NCI-H510A treated with DMSO at 0.1 percent for 48 hours (cell line): ENCODE results near the gene PPP1R36.
A peak's percentile ranks its signal among the peaks of the same experiment; 100 is the strongest.
"Not testable (repeated sequence)": the region's sequence is repeated elsewhere in the genome, so short reads cannot be mapped to it uniquely, and the experiment has no call there.

Experiments
- DNase-seq: peaks from one replicate; lab custom pipeline; 2025; lab: John Stamatoyannopoulos, UW

PPP1R36 gene

DNA sequence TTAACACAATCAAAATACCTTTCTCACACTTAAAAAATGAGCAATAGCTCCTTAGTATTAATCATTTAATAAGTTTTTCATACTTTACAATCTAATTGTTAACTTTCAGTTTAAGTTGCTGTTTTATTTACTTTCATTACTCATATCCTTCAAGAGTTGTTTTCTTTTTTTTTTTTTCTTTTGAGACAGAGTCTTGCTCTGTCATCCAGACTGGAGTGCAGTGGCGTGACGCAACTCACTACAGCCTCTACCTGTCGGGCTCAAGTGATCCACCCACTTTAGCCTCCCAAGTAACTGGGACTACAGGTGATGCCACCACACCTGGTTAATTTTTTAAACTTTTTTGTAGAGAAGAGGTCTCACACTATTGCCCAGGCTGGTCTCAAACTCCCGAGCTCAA is 29.1 kb upstream of the PPP1R36 start:
- no peak for DNase-seq

DNA sequence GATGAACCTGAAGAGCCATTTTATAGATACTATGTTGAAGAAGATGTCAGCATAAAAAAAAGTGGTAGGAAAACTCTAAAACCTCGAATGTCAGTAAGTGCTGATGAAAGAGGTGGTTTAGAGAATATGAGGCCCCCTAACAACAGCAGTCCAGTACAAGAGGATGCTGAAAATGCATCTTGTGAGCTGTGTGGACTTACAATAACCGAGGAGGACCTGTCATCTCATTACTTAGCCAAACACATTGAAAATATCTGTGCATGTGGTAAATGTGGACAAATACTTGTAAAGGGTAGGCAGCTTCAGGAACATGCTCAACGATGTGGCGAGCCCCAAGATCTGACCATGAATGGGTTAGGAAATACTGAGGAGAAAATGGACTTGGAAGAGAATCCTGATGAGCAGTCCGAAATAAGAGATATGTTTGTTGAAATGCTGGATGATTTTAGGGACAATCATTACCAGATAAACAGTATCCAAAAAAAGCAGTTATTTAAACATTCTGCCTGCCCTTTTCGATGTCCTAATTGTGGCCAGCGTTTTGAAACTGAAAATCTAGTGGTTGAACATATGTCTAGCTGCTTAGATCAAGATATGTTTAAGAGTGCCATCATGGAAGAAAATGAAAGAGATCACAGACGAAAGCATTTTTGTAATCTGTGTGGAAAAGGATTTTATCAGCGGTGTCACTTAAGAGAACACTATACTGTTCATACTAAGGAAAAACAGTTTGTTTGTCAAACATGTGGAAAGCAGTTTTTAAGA is 27.0 kb upstream of the PPP1R36 start:
- DNase-seq, result no peak

DNA sequence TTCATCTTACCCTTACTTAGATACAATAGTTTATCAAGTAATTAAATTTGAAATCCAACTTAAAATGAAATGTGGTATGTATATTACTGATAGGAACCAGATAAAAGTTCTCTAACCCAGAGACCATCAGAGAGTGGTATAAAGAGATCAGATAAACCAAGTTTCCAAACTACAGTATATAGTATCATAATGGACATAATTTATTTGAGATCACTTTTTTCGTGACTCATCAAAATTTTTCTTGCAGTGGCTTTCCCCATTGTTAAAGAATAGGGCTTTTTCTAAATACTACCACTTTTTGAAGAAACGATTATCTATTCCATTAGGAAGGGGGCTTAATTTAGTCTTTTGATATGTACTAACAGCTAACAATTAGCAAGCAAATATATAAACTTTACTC is 24.4 kb upstream of the PPP1R36 start:
- DNase-seq, result no peak

DNA sequence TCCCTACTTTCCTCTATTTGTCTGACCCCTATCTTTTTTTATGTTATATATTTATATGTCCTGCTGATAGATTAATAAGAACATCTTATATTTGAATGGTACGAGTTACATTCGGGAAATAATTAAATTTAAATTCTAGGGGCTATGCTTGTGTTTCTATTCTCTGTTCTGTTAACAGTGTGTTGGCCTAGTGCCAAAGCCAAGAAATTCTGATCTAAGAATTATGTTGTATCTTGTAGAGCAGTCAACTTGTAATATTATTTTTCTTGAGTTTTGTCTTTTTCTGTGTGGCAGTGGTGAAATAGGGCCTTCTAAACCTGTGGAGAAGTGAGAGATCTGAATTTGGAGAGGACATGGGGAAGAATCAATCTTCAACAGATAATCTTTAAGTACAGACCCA is 18.2 kb upstream of the PPP1R36 start:
- no peak for DNase-seq

DNA sequence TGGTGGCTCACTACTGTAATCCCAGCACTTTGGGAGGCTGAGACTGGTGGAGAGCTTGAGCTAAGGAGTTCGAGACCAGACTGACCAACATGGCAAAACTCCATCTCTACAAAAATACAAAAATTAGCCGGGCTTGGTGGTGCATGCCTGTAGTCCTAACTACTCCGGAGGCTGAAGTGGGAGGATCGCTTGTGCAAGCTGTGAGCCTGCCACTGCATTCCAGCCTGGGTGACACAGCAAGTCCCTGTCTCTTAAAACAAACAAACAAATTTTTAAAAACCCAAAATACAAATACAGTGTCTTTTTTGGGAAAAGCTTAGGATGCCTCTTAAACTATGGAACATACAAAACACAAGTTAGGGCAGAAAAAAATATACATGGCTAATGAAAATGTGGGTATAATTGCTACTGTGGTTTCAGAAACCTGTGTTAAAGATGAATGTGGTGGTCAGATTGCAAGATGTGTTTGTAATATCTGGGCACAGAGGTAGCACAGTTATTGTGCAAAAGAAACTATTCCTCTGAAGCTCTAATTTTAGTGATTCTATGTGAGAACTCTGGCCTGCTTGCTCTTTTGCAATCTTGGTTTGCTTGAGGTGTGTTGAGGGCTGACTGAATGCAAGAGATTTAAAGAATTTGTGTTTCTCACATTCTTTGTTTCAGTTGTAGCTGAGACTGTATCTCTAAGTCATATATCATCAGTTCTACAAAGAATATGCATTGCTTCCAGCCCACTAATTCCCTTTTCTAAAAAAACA is 13.1 kb upstream of the PPP1R36 start:
- no peak for DNase-seq

DNA sequence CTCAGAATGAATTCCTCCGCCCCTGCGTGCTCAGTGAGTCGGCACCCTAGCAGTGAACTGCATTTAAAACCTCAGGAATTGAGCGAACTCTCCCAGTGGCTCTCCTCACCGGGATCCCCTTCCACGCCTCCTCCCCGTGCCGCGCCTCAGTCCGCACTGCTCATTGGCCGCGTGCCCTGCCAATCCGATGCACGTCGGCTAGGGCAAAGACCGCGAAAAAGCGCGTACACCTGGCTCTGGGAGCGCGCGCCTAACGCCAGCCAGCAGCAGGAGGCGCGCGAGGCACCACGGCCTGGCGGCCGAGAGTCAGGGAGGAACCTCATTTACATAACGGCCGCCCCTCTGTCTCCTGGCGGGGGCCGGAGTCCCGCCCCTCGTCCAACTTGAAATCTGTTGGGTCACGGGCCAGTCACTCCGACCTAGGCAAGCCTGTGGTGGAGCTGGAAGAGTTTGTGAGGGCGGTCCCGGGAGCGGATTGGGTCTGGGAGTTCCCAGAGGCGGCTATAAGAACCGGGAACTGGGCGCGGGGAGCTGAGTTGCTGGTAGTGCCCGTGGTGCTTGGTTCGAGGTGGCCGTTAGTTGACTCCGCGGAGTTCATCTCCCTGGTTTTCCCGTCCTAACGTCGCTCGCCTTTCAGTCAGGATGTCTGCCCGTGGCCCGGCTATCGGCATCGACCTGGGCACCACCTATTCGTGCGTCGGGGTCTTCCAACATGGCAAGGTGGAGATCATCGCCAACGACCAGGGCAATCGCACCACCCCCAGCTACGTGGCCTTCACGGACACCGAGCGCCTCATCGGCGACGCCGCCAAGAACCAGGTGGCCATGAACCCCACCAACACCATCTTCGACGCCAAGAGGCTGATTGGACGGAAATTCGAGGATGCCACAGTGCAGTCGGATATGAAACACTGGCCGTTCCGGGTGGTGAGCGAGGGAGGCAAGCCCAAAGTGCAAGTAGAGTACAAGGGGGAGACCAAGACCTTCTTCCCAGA is 9.3 kb upstream of the PPP1R36 start, which contains the start of gene HSPA2:
Gene HSPA2 (plus strand): TSS at position 534 of the 995 bp plus-strand sequence. CDS start 109 bp downstream, at position 643.
- DNase-seq, result peak; percentile 99

DNA sequence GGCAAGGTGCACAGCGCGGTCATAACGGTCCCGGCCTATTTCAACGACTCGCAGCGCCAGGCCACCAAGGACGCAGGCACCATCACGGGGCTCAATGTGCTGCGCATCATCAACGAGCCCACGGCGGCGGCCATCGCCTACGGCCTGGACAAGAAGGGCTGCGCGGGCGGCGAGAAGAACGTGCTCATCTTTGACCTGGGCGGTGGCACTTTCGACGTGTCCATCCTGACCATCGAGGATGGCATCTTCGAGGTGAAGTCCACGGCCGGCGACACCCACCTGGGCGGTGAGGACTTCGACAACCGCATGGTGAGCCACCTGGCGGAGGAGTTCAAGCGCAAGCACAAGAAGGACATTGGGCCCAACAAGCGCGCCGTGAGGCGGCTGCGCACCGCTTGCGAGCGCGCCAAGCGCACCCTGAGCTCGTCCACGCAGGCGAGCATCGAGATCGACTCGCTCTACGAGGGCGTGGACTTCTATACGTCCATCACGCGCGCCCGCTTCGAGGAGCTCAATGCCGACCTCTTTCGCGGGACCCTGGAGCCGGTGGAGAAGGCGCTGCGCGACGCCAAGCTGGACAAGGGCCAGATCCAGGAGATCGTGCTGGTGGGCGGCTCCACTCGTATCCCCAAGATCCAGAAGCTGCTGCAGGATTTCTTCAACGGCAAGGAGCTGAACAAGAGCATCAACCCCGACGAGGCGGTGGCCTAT is 8.3 kb upstream of the PPP1R36 start:
- DNase-seq, result peak; percentile 83

DNA sequence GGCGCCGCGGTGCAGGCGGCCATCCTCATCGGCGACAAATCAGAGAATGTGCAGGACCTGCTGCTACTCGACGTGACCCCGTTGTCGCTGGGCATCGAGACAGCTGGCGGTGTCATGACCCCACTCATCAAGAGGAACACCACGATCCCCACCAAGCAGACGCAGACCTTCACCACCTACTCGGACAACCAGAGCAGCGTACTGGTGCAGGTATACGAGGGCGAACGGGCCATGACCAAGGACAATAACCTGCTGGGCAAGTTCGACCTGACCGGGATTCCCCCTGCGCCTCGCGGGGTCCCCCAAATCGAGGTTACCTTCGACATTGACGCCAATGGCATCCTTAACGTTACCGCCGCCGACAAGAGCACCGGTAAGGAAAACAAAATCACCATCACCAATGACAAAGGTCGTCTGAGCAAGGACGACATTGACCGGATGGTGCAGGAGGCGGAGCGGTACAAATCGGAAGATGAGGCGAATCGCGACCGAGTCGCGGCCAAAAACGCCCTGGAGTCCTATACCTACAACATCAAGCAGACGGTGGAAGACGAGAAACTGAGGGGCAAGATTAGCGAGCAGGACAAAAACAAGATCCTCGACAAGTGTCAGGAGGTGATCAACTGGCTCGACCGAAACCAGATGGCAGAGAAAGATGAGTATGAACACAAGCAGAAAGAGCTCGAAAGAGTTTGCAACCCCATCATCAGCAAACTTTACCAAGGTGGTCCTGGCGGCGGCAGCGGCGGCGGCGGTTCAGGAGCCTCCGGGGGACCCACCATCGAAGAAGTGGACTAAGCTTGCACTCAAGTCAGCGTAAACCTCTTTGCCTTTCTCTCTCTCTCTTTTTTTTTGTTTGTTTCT is 7.6 kb upstream of the PPP1R36 start:
- peak; percentile 26 for DNase-seq

DNA sequence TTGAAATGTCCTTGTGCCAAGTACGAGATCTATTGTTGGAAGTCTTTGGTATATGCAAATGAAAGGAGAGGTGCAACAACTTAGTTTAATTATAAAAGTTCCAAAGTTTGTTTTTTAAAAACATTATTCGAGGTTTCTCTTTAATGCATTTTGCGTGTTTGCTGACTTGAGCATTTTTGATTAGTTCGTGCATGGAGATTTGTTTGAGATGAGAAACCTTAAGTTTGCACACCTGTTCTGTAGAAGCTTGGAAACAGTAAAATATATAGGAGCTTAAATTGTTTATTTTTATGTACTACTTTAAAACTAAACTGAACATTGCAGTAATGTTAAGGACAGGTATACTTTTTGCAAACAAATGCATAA is 6.9 kb upstream of the PPP1R36 start:
- no peak for DNase-seq

DNA sequence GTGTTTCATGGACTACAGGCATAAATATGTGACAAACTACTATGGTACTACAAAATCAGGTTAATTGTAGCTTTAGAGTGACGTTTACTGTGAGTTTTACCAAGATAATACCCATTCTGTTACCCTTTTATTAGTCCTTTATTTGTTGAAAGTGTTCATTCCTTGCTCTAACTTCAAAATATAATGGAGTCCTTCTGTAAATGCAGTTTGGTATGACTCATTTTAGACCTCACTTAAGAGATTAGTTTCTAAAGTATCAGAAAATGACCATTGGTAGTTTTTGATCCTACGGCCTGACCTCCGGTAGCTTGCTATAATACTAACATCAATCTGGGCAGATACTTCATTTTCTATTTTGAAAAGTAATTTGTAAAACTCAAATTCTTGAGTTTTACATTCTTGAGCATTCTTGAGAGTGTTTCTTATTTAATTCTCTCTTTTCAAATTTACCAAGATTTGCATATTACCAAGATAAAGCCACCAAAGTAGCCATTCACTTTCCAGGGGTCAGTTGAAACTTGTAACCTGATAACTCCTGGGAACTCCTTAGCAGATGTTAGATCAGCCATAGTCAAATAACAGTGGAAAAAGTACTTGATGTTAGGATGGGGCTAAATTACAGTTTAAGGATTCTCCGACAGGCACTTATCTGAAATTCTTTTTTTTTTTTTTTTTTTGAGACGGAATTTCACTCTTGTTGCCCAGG is 5.0 kb upstream of the PPP1R36 start:
- peak; percentile 27 for DNase-seq

DNA sequence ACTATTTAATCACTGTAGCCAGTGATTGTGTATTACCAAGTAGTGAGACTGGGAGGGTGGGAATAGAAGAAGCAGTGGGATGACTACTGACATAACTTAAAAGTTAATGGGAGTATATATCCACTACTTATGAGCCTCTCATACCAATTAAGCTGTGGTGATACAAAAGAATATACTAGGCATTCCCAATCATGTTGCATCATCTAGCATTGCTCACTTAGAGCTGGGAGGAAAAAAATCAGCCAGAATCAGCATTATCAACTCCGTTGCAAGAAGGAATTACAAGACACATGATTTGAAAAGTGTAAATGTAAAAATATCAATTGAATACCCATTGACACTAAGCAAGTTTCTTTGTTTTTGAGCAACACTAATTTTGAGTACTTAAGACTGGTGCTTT is 745 bp upstream of the PPP1R36 start:
- no peak for DNase-seq

DNA sequence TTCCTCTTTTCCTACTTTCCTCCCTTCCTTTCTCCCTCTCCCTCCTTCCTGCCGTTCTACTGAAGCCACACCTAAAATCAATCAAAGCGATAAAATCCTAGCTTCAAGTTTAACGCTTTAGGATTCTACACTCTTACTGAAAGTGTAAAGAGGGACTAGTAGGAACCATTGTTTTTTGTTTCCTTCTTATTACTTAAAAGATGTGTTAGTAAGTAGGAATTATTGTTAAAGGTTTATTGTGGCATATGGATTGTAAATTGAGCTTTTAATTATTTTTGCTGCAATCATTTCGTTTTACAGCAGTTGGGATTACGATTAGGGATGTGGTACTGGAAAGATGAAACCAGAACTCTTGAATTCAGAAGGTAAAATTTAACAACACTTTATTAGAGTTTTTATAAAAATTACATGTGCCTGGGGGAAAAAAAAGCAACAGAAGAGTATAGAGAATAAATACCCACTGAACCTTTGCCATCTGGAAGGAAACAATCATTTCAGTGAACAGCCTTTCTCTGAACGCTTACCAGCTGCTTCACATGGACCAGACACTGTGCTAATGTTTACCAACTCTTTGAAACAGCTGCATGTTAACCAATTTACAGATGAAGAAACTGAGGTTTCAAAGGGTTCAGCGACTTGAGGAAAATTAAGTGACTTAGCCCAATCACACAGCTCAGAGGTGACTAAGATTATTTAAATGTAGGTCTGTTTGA is 1.0 kb downstream of the PPP1R36 start:
- peak; percentile 21 for DNase-seq

DNA sequence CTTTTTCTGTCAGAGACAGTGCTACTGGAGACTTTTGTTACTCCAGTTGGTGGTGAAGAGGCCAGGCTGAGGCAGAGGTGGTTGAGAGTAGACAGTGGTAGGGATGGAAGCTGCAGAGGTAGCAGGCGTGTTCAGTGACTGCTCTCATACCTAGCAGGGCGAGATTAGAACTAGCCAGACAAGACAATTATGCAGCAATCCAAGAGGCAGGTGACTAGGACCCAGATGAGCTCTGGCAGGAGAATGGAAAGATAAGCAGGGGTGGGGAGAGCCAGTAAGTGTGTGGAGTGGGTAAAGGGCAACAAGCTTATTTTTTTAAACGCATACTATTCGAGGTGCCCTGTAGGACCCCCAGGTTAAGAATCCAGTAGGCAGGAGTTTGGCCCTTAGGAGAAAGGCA is 4.8 kb downstream of the PPP1R36 start:
- no peak for DNase-seq

DNA sequence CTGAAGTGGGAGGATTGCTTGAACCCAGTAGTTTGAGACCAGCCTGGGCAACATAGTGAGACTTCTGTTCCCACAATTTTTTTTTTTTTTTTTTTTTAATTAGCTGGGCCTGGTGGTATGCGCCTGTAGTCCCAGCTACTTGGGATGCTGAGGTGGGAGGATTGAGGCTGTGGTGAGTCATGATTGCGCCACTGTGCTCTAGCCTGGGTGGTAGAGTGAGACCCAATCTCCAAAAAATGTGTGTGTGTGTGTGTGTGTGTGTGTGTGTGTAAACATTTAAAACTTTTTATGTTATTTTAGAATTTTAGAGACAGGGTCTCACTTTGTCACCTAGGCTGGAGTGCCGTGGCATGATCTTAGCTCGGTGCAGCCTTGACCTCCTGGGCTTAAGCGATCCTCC is 6.8 kb downstream of the PPP1R36 start:
- DNase-seq, result no peak

DNA sequence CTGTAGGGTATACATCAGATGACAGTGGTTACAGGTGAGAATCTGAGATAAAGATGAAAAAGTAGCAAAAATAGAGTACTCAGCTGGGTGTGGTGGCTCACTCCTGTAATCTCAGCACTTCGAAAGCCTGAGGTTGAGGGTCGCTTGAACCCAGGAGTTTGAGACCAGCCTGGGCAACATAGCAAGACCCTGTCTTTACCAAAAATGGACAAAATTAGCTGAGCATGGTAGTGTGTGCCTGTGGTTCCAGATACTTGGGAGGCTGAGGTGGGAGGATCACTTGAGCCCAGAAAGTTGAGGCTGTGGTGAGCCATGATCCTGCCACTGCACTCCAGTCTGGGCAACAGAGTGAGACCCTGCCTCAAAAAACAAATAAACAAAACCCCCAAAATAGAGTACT is 8.5 kb downstream of the PPP1R36 start:
- not testable (repeated sequence) for DNase-seq

DNA sequence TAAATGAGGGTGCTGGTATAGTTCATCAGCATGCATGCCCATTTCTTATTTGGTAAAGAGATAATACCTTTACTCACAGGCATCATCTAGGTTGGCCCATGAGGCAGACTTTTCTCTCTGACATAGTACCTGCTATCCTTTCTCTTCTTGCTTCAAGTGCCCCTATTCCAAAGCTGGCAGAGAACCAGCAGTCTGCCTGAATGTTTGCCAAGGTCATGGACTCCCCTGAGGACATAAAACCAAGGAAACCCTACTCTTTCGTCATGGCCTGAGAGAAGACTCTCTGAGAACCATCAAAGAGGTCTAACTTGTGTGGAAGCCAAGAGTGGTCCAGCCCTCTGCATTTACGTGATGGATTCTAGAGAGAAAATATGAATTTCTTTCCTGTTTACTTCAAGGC is 11.9 kb downstream of the PPP1R36 start:
- DNase-seq, result no peak

DNA sequence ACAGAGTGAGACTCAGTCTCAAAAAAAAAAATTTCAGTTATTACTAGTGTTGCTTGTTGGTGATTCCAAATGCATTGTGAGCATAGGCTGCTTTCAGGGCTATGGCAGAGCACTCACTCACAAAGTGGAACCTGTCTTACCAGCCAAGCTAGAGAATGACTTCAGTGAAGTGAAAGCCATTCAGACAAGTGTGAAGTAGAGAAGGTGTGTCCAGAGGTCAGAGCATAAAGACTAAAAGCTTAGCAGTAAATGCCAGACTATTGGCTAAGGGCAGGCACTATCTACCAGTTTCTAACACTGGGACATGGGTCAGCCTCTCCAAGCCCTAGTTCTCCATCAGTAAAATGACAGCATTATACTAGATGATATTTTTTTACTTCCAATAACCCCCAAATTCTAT is 12.7 kb downstream of the PPP1R36 start:
- no peak for DNase-seq

DNA sequence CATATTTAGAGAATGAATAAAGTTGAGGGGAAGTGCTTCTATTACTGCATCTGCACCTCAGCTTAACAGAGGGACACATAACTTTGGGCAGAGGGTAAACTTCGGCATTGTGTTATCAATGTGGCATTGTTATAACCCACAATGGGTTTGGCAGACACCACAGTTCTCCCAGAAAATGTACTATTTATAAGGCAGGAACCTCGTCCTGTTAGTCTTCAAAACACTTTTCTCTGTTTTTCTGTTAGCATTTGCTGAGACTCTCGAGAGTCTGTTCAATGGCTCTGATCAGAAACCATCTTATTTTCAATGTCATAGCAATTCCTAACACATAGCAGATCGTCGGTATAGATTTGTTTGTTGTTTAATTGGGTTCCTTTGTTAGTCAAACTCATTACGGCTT is 13.9 kb downstream of the PPP1R36 start:
- DNase-seq, result no peak

DNA sequence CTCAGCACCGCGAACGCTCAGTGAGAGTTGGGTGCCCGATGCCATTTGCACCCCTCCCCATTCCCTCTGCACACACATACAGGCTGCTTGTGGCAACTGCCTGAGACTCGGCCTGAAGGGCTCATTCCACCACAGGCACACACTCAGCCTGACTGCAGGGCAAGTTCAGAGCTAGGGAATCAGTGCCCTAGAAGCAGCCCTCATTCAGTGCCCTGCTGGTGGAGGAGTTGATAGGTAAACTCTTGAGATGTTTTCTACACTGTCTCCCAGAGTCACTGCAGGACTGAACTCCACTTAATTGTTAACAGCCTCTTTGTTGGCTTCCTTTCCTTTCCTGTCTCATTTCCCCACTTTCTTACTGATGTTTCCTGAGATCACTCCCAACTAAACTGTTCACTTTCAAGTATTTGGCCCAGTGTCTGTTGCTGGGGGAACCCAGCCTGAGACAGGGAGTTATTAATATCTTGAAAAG is 16.9 kb downstream of the PPP1R36 start:
- no peak for DNase-seq
